HG02623 (cell line): ENCODE measurements around the gene TCF7L2.

Source experiments
- ATAC-seq: cut with Tn5 transposase; IDR thresholded peaks from one replicate; pipeline ENCODE4 v1.9.1; 2021; ENCODE audit warnings: moderate library complexity; ENCODE audit not compliant: unreplicated experiment

Gene TCF7L2

DNA sequence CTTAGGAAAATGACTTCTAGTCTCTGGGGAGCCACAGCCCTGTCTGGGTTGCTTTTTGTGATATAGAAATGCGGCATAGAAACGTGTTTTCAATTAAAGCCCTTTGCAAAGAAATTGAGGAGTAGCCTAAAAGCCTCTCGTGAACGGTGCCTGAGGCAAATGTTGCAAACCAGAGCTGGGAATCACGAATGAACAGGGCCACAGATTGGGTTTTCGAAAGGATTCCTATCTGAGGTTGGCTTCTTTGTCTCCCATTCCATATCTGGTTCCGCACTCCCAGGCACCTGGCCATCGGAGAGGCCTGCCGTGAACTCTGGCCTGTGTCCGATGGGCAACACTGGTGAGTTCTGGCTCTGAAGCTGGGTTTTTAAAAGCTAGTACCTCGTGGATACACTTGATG lies 221.6 kb downstream of the TCF7L2 start:
- ATAC-seq = no peak

DNA sequence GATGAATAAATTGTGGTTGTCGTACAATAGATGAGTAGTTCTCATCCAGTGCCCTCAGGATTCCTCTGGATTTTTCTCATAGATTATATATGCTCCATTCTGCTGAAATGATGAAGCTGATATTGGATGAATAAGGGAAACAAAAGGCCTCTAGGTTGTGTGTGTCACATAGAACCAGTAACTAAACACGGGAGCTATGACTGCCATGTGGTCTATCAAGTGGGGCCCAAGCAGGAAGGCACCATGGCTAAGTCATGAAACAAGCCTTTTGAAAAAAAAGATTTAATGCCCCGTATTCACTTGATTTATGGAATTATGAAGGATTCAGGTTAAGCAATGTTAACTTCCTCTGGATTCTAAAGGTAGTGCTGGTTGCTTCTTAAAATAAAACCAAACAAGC lies 225.1 kb downstream of the TCF7L2 start:
- no peak for ATAC-seq

DNA sequence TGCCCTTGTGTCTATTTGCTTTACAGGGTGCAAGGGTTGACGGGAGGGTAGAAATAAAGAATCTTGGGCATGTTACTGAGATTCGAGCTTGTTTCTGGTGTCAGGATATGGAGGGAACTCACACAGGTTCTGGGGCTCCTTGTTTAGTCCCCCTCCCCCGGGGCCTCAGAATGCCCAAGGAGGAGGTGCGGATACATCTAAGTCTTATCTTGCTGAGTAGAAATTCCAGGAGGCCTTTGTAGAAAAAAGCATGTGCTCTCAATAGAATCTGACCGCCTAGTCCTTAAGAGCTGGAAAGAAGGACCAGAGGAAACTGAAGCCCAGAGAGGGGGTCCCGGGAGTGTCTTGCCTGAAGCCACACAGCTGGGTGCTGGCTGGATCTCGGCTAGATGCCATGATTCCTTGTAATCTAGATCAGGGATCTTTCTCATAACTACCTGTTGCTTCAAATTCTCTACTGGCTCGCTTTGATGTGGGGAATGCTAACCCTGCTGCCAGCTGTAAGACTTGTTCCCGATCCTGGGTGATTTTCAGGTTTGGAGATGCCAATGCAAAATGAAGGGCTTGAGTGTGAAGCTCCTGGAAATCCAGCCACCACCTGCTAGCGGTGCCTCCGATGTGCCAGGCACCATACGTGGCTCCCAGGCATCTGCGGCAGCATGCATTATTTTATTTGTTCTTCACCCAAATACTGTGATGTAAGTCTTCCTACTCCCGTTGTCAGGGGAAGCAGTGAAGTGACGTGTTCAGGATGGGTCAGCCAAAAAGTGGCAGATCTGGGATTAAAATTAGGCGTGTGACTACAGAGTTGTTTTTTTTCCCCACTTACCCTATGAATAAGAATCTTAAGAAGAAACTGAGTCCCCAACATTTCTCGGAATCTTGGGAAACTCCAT lies 226.0 kb downstream of the TCF7L2 start:
- ATAC-seq = no peak

DNA sequence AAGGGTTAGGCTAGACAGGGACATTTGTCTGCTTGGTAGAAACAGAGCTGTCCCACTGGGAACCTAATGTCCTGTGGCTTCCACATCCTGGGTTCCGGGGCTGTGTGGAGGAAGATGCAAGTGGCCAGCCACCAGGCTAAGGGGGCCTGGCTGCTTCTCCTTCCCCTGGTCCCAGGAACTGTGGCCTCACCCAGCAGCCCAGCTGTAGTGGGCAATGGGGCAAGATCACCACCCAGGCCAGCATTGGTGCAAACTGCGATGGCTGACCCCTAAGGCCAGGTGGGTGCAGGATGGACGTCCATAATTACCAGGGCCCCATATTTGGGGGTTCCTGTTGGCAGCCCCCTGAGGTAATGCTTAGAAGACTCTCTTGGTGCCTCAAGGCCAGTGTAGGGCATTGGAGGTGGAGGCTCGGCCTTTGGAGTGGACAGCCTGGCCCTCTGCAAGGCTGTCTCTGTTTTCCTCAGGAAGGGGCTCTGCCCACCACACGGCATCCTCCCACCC lies 226.7 kb downstream of the TCF7L2 start:
- no peak for ATAC-seq

DNA sequence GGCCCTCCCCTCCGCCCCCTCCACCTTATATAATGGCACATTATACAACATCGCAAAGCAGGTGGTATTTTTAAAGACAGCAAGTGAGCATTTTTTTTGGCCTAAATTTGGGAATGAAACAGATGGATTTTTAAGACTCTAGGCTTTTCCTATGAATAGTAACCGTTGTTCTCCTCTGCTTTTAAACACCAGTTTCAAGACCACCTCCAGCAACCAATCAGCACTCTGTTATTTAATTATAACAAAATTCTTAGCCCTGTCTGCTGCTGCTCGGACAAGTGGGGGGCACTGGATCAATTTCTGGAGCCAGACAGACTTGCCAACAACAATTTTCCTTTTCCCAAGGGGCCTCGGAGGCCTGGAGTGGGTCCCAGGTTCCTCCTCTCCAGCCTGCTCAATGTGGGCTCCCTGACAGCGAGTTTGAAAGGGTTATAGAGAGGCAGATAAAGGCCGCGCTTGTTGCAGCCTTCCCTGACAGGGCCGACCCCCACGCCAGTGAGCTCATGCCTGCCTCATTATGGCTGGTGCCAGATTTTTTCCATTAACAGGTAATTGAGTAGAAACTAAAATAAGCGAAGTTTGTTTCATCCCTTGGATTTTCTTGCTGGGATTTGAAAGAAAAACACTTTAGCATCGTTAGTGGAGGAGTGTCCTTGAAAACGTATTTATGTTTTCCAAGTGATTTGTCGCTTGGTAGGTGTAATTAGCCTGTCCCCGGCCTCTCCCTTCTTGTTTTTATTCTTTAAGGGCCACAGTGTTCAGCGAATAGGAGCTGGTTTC lies 227.3 kb downstream of the TCF7L2 start:
- ATAC-seq = no peak

- ATAC-seq = no peak
These were observed 227.9 kb downstream of the TCF7L2 start for GRCh38 chr10:113177936-113178335.

DNA sequence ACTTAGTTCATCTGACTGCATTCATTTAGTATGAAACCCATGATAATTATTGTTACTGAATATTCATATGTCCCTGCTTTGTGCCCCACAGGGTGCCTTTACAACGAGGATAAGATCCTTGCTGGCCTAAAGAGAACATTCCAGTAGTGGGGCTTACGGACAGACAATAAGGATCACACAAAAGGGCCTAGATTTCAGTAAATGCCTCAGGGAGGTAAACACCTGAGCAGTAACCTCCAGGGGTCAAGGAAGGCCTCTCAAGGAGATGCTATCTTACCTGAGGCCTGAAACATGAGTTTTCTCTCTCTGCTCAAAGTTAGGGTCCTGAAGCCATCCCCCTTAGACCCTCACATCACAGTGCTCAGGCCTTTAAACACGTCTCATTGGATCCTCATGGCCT lies 228.7 kb downstream of the TCF7L2 start:
- no peak for ATAC-seq

GRCh38 chr10:113179265-113179664 lies 229.2 kb downstream of the TCF7L2 start:
- ATAC-seq = no peak

DNA sequence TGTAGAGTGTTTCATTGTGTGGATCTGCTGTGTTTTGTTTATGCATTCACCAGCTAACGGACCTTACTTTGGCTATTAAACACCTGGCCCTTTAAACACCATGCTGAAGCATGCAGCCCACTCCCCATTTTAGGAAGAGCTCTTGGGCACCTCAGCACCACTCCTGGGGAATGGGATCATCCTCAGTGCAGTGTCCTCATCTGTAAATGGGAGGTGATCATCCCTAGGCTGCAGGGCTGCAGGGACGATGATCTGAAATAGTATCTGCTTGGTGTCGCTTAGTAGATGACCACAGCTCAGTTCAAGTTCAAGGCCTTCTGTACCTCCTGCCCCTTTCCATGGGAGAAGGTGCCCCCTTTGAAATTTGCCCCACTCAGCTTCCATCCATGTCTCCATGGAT lies 229.9 kb downstream of the TCF7L2 start:
- ATAC-seq = no peak

GRCh38 chr10:113180401-113181154 lies 230.5 kb downstream of the TCF7L2 start:
- ATAC-seq = no peak

- no peak for ATAC-seq
These were observed 232.1 kb downstream of the TCF7L2 start for GRCh38 chr10:113182154-113182553.

DNA sequence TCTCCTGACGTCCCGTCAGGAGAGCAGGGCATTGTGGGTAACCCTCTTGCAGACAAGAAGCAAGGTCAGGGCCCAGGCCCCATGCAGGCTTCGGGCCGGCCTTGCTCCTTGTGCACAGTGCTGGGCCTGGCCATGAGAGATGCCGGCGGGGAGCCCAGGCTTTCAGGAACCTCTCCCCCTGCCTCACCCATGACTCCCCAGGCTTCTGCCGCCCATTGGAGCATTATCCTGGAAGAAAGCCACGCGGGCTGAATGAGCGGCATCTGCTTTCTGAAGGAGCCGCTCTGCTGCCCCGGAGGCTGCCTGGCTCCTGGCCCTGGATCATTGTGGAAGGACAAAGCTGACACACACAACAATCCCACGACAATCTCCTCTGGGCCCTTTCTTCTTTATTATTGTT lies 233.5 kb downstream of the TCF7L2 start:
- no peak for ATAC-seq

DNA sequence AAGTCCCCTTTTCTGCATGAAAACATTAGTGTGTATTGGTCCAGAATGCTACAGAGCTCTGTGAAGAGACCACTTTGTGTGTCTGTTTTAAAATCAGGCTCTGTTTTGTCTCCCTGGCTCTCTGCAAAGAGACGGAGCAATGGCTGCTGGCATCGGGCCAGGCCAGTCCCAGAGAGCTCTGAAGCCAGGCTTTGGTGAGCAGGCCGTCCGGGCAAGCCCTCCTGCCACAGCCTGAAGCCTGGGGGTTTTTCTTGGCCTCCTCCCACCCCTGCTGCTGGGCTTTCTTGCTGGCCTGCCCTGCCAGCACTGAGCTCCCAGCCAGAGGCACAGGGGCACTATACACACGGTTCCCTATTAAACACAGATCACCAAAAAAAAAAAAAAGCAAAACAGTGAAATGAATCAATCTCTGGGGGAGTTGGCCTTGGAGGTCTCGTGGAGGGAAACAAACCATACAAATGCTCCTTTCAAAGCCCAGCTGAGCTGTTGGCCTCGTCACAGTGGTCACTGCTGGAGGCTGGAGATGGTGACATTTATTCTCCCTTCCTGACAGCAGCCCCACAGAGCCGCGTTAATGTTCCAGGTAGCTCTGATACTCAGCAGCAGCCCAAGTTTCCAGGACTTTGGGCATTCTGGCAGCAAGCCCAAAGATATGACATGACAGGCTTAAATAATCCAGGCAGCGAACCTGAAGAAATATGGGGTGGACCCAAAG lies 237.2 kb downstream of the TCF7L2 start:
- no peak for ATAC-seq

- ATAC-seq = no peak
These were observed 249.4 kb downstream of the TCF7L2 start for GRCh38 chr10:113199459-113199858.

DNA sequence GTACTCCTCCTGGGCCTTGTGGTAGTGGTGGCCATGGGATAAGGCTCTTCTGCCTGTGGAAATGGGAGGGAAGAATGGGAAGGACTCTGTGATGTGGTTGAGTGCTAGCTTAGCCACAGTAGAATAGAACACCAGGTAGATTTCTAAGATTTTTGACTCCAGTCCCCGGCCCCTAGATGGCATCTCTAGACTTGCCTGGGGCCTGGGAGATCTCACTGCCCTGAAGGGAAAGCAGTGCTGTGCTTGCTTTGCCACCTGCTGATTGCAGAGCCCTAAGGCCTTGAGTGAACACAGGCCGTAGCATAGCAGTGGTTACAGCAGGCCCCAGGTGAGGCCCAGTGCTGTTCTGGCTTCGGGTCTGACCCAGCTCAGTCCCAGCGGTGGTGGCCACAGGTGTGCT lies 252.0 kb downstream of the TCF7L2 start:
- ATAC-seq = no peak

DNA sequence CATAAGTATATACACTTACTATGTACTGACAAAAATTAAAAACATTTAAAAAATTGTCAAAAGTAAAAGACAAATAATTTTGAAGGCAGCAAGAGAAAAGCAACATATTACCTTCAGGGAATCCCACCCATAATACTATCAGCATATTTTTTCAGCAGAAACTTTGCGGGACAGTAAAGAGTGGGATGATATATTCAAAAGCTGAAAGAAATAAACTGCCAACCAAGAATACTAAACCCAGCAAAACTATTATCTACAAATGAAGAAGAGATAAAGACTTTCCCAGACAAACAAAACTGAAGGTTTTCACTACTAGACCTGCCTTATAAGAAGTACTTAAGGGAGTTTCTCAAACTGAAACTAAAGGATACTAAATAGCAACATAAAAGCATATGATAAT lies 257.9 kb downstream of the TCF7L2 start:
- ATAC-seq = no peak

- ATAC-seq = no peak
These were observed 263.0 kb downstream of the TCF7L2 start for GRCh38 chr10:113213035-113213434.

DNA sequence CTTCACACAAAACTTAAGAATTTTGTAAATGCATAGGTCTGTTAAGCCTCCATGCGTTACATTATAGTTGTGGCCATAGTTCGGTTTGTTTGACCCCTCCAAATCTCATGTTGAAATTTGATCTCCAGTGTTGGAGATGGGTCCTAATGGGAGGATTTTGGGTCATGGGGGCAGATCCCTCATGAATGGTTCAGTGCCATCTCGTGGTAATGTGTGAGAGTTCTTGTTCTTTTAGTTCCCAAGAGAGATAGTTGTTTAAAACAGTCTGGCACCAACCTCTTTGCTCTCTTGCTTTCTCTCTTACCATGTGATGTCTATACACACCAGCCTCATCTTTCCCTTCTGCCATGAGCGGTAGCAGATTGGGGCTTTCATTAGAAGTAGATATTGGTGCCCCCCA lies 264.3 kb downstream of the TCF7L2 start:
- no peak for ATAC-seq

- ATAC-seq = no peak
These were observed 266.1 kb downstream of the TCF7L2 start for GRCh38 chr10:113216102-113216501.
